Panc1 (cell line): ENCODE measurements around the gene MAPRE2.

Experiments
- CTCF ChIP-seq: fragments of 450-650 bp; IDR thresholded peaks from 2 replicates; pipeline ENCODE4 v1.5.1; 2017; ENCODE audit warnings: mild to moderate bottlenecking
- POLR2AphosphoS5 ChIP-seq: IDR thresholded peaks from 2 replicates; pipeline ENCODE4 v1.6.1; 2012; ENCODE audit warnings: mild to moderate bottlenecking, low read depth, low read length, moderate library complexity
- SIN3A ChIP-seq: IDR thresholded peaks from 2 replicates; pipeline ENCODE4 v1.6.1; 2012; ENCODE audit warnings: low read depth, mild to moderate bottlenecking, low read length, moderate library complexity, borderline replicate concordance; ENCODE audit not compliant: insufficient read depth
- TCF7L2 ChIP-seq: IDR thresholded peaks from 2 replicates; pipeline ENCODE4 v1.6.1; 2011; ENCODE audit warnings: mild to moderate bottlenecking, low read depth, low read length, inconsistent platforms
- TF ChIP-seq, protein P1 (sequence below), 2 experiments: IDR thresholded peaks; 2 replicates each; pipeline ENCODE4 v1.6.1; 2011 to 2012; ENCODE audit warnings: low read depth in 2 of 2, control low read depth in 1 of 2, low read length in 1 of 2, mild to moderate bottlenecking in 1 of 2, moderate library complexity in 1 of 2; ENCODE audit not compliant: insufficient read depth in 1 of 2

DNA sequence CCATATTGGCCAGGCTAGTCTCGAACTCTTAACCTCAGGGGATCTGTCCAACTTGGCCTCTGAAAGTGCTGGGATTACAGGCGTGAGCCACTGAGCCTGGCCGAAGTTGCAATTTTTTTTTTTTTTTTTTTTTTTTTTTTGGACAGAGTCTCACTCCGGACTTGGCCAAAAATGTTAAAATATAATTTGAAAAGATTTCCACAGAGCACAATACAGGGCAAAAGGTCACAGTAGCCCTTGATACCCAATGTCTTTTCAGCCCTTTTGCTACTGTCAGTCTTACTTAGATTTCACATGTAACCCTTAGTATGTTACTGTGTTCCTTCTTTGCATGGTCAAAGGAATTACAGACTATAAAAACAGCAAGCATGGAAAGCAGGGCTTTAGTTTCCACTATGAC lies 42.6 kb upstream of the MAPRE2 start:
- no peak for TF ChIP-seq POLR2AphosphoS5
- no peak for TF ChIP-seq CTCF
- TF ChIP-seq TCF7L2: no peak
- TF ChIP-seq SIN3A: no peak
- TF ChIP-seq, protein P1, sequence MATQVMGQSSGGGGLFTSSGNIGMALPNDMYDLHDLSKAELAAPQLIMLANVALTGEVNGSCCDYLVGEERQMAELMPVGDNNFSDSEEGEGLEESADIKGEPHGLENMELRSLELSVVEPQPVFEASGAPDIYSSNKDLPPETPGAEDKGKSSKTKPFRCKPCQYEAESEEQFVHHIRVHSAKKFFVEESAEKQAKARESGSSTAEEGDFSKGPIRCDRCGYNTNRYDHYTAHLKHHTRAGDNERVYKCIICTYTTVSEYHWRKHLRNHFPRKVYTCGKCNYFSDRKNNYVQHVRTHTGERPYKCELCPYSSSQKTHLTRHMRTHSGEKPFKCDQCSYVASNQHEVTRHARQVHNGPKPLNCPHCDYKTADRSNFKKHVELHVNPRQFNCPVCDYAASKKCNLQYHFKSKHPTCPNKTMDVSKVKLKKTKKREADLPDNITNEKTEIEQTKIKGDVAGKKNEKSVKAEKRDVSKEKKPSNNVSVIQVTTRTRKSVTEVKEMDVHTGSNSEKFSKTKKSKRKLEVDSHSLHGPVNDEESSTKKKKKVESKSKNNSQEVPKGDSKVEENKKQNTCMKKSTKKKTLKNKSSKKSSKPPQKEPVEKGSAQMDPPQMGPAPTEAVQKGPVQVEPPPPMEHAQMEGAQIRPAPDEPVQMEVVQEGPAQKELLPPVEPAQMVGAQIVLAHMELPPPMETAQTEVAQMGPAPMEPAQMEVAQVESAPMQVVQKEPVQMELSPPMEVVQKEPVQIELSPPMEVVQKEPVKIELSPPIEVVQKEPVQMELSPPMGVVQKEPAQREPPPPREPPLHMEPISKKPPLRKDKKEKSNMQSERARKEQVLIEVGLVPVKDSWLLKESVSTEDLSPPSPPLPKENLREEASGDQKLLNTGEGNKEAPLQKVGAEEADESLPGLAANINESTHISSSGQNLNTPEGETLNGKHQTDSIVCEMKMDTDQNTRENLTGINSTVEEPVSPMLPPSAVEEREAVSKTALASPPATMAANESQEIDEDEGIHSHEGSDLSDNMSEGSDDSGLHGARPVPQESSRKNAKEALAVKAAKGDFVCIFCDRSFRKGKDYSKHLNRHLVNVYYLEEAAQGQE (IDR thresholded peaks at IDR 0.05; ENCODE audit: insufficient read depth in 1 of 2, low read depth in 2 of 2, low read length in 1 of 2): no peak
